ENCODE measurements around the gene FAM76B.
A peak's percentile ranks its signal among the peaks of the same experiment; 100 is the strongest.

The FAM76B gene

GRCh38 chr11:95791709-95792033 lies 2.1 kb upstream of the FAM76B start (continued):
- no peak for TF ChIP-seq CSRNP3 (CRISPR knock-in tag; IDR thresholded peaks at IDR 0.05)

- peak; percentile 0 for ATAC-seq
- TF ChIP-seq TSHZ2 (CRISPR knock-in tag; IDR thresholded peaks at IDR 0.05): no peak
- no peak for TF ChIP-seq ISL1 (CRISPR knock-in tag; IDR thresholded peaks at IDR 0.05)
- TF ChIP-seq BACH2 (CRISPR knock-in tag; IDR thresholded peaks at IDR 0.05; ENCODE audit: borderline replicate concordance): no peak
- no peak for TF ChIP-seq OSR1 (CRISPR knock-in tag; IDR thresholded peaks at IDR 0.05)
- no peak for TF ChIP-seq POU6F1 (CRISPR knock-in tag; IDR thresholded peaks at IDR 0.05; ENCODE audit: borderline replicate concordance, low read depth)
- no peak for TF ChIP-seq ZNF70 (CRISPR knock-in tag; IDR thresholded peaks at IDR 0.05)
- no peak for TF ChIP-seq CREB5 (CRISPR knock-in tag; IDR thresholded peaks at IDR 0.05; ENCODE audit: low read depth)
- TF ChIP-seq PATZ1 (CRISPR knock-in tag; IDR thresholded peaks at IDR 0.05; ENCODE audit: borderline replicate concordance): no peak
- no peak for TF ChIP-seq CSDC2 (CRISPR knock-in tag; IDR thresholded peaks at IDR 0.05)
- TF ChIP-seq ZNF565 (CRISPR knock-in tag; conservative IDR thresholded peaks at IDR 0.05; ENCODE audit: low read depth): no peak
- no peak for TF ChIP-seq TOX (CRISPR knock-in tag; IDR thresholded peaks at IDR 0.05; ENCODE audit: borderline replicate concordance)
- no peak for TF ChIP-seq RARB (CRISPR knock-in tag; IDR thresholded peaks at IDR 0.05)
- no peak for TF ChIP-seq ESRRG (CRISPR knock-in tag; IDR thresholded peaks at IDR 0.05)
- no peak for TF ChIP-seq CSRNP3 (CRISPR knock-in tag; IDR thresholded peaks at IDR 0.05)
- TF ChIP-seq TCF4 (CRISPR knock-in tag; IDR thresholded peaks at IDR 0.05; ENCODE audit: borderline replicate concordance): no peak
- TF ChIP-seq ARNTL (CRISPR knock-in tag; IDR thresholded peaks at IDR 0.05; ENCODE audit: borderline replicate concordance, low read depth): no peak
- TF ChIP-seq ZFP3 (CRISPR knock-in tag; IDR thresholded peaks at IDR 0.05): no peak
- TF ChIP-seq ZC3H10 (CRISPR knock-in tag; IDR thresholded peaks at IDR 0.05): no peak
- TF ChIP-seq SNAI2 (CRISPR knock-in tag; IDR thresholded peaks at IDR 0.05): no peak
- no peak for TF ChIP-seq ZNF8 (CRISPR knock-in tag; IDR thresholded peaks at IDR 0.05)
Observed at GRCh38 chr11:95790933-95791708, 1.5 kb upstream of the FAM76B start.

Measured in SK-N-SH treated with all-trans-retinoic acid at 6 μM for 48 hours (cell line).